Measurements from ENCODE around the gene SCUBE1. TPM values are rescaled to one million over a fixed set of nuclear protein-coding genes. Genes with fewer than 3 reads are reported as not detected.

The SCUBE1 gene
- total and polyA plus RNA-seq, 10 of the 15 experiments (the other 5 are each of a cell fraction or from before 2014, with no cell fraction given): not detected

DNA sequence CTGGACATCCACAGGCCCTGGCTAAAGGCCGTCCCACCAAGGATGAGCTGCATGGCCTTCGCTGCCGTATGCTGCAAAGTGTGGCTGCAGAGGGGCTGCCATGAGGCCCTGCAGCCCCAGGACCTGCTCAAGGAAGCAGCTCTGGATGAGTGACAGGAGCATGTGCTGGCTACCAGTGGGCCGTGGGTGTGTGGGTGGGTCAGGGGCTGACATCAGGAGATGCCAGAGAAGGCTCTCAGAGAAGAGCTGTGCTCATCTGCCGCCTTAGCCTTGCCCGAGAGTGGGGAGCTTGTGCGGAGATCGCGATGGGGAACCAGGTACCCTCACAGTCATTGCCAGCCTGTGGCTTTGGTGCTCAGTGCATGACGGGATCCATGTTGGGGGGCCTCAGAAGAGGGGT is 41.3 kb downstream of the SCUBE1 start:
- no peaks in the 10 kb centered on the region for H3K79me2 ChIP-seq (ENCODE audit: control insufficient read depth, insufficient read depth, low read length)
- ChIA-PET RAD21 (ENCODE audit: unreplicated experiment) (no interaction called here), POLR2A (no interaction called here), SMC1A (ENCODE audit: uncharacterized antibody, unreplicated experiment) (no interaction called here), CTCF (no interaction called here)
- 55% methylated on average over 10 of the region's 10 CpGs for WGBS (ENCODE audit: insufficient coverage, insufficient replicate concordance, low lambda C conversion rate, missing lambda C conversion rate)
- no peak overlapping the region for H2AFZ ChIP-seq (ENCODE audit: control insufficient read depth, low read depth, low read length)
- TF ChIP-seq, protein P1, sequence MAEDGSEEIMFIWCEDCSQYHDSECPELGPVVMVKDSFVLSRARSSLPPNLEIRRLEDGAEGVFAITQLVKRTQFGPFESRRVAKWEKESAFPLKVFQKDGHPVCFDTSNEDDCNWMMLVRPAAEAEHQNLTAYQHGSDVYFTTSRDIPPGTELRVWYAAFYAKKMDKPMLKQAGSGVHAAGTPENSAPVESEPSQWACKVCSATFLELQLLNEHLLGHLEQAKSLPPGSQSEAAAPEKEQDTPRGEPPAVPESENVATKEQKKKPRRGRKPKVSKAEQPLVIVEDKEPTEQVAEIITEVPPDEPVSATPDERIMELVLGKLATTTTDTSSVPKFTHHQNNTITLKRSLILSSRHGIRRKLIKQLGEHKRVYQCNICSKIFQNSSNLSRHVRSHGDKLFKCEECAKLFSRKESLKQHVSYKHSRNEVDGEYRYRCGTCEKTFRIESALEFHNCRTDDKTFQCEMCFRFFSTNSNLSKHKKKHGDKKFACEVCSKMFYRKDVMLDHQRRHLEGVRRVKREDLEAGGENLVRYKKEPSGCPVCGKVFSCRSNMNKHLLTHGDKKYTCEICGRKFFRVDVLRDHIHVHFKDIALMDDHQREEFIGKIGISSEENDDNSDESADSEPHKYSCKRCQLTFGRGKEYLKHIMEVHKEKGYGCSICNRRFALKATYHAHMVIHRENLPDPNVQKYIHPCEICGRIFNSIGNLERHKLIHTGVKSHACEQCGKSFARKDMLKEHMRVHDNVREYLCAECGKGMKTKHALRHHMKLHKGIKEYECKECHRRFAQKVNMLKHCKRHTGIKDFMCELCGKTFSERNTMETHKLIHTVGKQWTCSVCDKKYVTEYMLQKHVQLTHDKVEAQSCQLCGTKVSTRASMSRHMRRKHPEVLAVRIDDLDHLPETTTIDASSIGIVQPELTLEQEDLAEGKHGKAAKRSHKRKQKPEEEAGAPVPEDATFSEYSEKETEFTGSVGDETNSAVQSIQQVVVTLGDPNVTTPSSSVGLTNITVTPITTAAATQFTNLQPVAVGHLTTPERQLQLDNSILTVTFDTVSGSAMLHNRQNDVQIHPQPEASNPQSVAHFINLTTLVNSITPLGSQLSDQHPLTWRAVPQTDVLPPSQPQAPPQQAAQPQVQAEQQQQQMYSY (CRISPR knock-in tag; IDR thresholded peaks at IDR 0.05): no peak
- TF ChIP-seq BHLHE40 (IDR thresholded peaks at IDR 0.05; ENCODE audit: borderline replicate concordance in 1 of 2, low read depth in 2 of 2, low read length in 1 of 2) (no peak), PAX5 (IDR thresholded peaks at IDR 0.05; ENCODE audit: borderline replicate concordance, low read depth, low read length) (no peak), SREBF1 (IDR thresholded peaks at IDR 0.05; ENCODE audit: low read length) (no peak), RB1 (IDR thresholded peaks at IDR 0.05; ENCODE audit: borderline replicate concordance) (no peak), EP300 (IDR thresholded peaks at IDR 0.05; ENCODE audit: borderline replicate concordance in 1 of 2, control insufficient read depth in 1 of 2, low read depth in 2 of 2, low read length in 2 of 2) (no peak)
- DNase-seq (ENCODE audit: low read depth, low spot score) (no peak), ATAC-seq (no peak), FAIRE-seq (no peak)
- no peaks in the 10 kb centered on the region for H3K4me1 ChIP-seq (ENCODE audit: control insufficient read depth, insufficient read depth, low read length)
- in situ Hi-C loops (cut with MboI) (no loop called here), intact Hi-C loops (cut with micrococcal nuclease; ENCODE audit: unreplicated experiment) (no loop called here)
- H3K4me2 ChIP-seq (ENCODE audit: control insufficient read depth, insufficient read depth): no peak overlapping the region
- no peaks in the 10 kb centered on the region for H3K36me3 ChIP-seq (ENCODE audit: control insufficient read depth in 2 of 2, insufficient read depth in 2 of 2, low read length in 1 of 2)
- H3K4me3 ChIP-seq: no peak overlapping the region
- peaks cover 2 to 12% of the 10 kb centered on the region in 2 experiments; a peak in 3 of 4 replicates for H3K27me3 ChIP-seq (replicated peaks in 1 of 2; ENCODE audit: control insufficient read depth in 2 of 2, insufficient read depth in 2 of 2, low read length in 1 of 2)
- no peak overlapping the region for H3K27ac ChIP-seq (ENCODE audit: control insufficient read depth, insufficient read depth)
- no peaks in the 10 kb centered on the region for H3K9me3 ChIP-seq (replicated peaks; ENCODE audit: control insufficient read depth, insufficient read depth, low read length)
- H4K20me1 ChIP-seq (ENCODE audit: control insufficient read depth, insufficient read depth): peaks cover 4% of the 10 kb centered on the region; the same call in 1 of the 2 replicates
- no TSS peak for BruUV-seq (replicated peaks)
- H3K9ac ChIP-seq (ENCODE audit: control insufficient read depth, insufficient read depth, low read length): no peak overlapping the region

All from GM12878 (cell line).